ENCODE results near the gene SLC16A4. TPM values are rescaled to one million over a fixed set of nuclear protein-coding genes. Genes with fewer than 3 reads are reported as not detected.

Gene SLC16A4
- total RNA-seq, 4 donors from 2014 or later: 10.5 to 16.9 (median 15.2) TPM

DNA sequence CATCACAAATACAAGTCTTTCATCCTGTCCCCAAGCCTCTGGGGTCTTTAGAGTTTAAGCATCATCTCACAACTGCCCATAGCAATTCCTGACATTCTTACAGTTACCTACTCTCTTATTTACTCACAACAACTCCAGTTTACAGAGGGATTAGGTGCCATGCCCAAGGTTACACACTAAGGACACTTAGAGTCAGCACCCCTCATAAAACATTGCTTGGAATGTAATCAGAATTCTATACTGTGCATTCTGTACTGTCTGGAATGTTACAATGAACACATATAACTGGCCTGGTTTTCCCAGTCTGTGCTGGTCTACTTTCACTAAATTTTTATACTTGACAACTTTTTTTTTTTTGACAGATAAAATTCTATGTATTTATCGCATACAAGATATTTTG is 66.2 kb downstream of the SLC16A4 start:
- no peaks in the 10 kb centered on the region for H3K4me1 ChIP-seq
- ATAC-seq: no peak
- TF ChIP-seq, protein P1, sequence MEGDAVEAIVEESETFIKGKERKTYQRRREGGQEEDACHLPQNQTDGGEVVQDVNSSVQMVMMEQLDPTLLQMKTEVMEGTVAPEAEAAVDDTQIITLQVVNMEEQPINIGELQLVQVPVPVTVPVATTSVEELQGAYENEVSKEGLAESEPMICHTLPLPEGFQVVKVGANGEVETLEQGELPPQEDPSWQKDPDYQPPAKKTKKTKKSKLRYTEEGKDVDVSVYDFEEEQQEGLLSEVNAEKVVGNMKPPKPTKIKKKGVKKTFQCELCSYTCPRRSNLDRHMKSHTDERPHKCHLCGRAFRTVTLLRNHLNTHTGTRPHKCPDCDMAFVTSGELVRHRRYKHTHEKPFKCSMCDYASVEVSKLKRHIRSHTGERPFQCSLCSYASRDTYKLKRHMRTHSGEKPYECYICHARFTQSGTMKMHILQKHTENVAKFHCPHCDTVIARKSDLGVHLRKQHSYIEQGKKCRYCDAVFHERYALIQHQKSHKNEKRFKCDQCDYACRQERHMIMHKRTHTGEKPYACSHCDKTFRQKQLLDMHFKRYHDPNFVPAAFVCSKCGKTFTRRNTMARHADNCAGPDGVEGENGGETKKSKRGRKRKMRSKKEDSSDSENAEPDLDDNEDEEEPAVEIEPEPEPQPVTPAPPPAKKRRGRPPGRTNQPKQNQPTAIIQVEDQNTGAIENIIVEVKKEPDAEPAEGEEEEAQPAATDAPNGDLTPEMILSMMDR (IDR thresholded peaks at IDR 0.05): no peak
- TF ChIP-seq POLR2A (IDR thresholded peaks at IDR 0.05): no peak
- TF ChIP-seq EP300 (IDR thresholded peaks at IDR 0.05): no peak
- TF ChIP-seq POLR2AphosphoS5 (IDR thresholded peaks at IDR 0.05): no peak
- 77 to 85% methylated on average over 1 of the region's 1 CpG for WGBS, 2 donors (ENCODE audit: low coverage in 1 of 2)
- H3K36me3 ChIP-seq: no peaks in the 10 kb centered on the region
- H3K9me3 ChIP-seq: no peaks in the 10 kb centered on the region
- no peaks in the 10 kb centered on the region for H3K27me3 ChIP-seq
- no peak overlapping the region for H3K4me3 ChIP-seq
- no peak overlapping the region for H3K27ac ChIP-seq

DNA sequence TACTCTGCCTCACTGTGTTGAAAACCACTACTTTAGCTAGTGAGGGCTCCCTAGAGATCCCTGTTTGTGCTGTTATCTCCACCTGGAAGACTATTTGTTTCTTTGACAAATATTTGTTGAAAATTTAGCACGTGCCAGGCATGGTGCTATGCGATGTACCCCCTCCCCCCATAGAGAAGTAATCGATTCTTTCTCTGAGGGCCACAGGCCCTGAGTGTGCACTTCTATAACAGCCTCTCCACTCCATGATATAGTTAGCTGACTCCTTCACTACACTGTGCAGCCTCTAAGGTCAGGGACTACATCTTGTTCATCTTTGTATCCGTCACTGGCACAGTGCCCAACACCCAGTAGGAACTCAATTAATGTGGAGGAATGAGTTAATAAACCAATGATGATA is 69.0 kb downstream of the SLC16A4 start:
- TF ChIP-seq EP300 (IDR thresholded peaks at IDR 0.05): no peak
- TF ChIP-seq, protein P1 (IDR thresholded peaks at IDR 0.05): no peak
- no peak for TF ChIP-seq POLR2AphosphoS5 (IDR thresholded peaks at IDR 0.05)
- TF ChIP-seq POLR2A (IDR thresholded peaks at IDR 0.05): no peak
- no peaks in the 10 kb centered on the region for H3K36me3 ChIP-seq
- H3K4me1 ChIP-seq: no peaks in the 10 kb centered on the region
- no peak overlapping the region for H3K27ac ChIP-seq
- H3K9me3 ChIP-seq: no peaks in the 10 kb centered on the region
- no peak overlapping the region for H3K4me3 ChIP-seq
- no peaks in the 10 kb centered on the region for H3K27me3 ChIP-seq
- 58 to 75% methylated on average over 3 to 4 of the region's 4 CpGs for WGBS, 2 donors (ENCODE audit: low coverage in 1 of 2)
- ATAC-seq: no peak

DNA sequence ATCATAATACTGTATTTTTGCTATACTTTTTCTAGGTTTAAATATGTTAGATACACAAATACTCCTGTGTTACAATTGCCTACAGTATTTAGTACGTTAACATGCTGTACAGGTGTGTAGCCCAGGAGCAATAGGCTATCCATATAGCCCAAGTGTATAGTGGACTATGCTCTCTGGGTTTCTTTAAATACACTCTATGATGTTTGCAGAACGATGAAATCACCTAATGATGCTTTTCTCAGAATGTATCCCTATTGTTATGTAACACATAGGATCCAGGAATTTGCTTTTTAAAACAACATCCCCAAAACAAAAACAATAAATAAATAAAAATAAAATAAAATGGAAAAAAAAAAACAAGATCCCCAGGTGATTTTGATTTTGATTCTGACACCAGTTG is 69.8 kb downstream of the SLC16A4 start:
- Histone ChIP-seq H3K4me3 (no peak overlapping the region), H3K4me1 (no peaks in the 10 kb centered on the region), H3K27ac (no peak overlapping the region), H3K36me3 (no peaks in the 10 kb centered on the region), H3K27me3 (no peaks in the 10 kb centered on the region), H3K9me3 (no peaks in the 10 kb centered on the region)
- no peak for TF ChIP-seq POLR2AphosphoS5 (IDR thresholded peaks at IDR 0.05)
- TF ChIP-seq EP300 (IDR thresholded peaks at IDR 0.05): no peak
- TF ChIP-seq POLR2A (IDR thresholded peaks at IDR 0.05): no peak
- TF ChIP-seq, protein P1 (IDR thresholded peaks at IDR 0.05): no peak
- WGBS, 2 donors (ENCODE audit: low coverage in 1 of 2): 83 to 93% methylated on average over 2 of the region's 2 CpGs
- no peak for ATAC-seq

DNA sequence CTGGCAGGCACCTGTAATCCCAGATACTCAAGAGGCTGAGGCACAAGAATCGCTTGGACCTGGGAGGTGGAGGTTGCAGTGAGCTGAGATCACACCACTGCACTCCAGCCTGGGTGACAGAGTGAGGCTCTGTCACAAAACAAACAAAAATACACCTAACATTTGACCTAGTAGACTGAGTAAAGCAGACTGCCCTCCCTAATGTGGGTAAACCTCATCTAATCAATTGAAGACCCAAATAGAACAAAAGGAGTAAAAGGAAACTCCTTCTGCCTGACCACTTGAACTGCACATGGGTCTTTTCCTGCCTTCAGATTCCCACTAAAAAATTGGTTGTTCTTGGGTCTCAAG is 70.7 kb downstream of the SLC16A4 start:
- TF ChIP-seq EP300 (IDR thresholded peaks at IDR 0.05) (no peak), POLR2AphosphoS5 (IDR thresholded peaks at IDR 0.05) (no peak), POLR2A (IDR thresholded peaks at IDR 0.05) (no peak)
- TF ChIP-seq, protein P1 (IDR thresholded peaks at IDR 0.05): no peak
- 80% methylated on average over 1 of the region's 1 CpG for whole genome bisulfite sequencing, 2 donors (ENCODE audit: low coverage in 1 of 2)
- ATAC-seq: no peak

DNA sequence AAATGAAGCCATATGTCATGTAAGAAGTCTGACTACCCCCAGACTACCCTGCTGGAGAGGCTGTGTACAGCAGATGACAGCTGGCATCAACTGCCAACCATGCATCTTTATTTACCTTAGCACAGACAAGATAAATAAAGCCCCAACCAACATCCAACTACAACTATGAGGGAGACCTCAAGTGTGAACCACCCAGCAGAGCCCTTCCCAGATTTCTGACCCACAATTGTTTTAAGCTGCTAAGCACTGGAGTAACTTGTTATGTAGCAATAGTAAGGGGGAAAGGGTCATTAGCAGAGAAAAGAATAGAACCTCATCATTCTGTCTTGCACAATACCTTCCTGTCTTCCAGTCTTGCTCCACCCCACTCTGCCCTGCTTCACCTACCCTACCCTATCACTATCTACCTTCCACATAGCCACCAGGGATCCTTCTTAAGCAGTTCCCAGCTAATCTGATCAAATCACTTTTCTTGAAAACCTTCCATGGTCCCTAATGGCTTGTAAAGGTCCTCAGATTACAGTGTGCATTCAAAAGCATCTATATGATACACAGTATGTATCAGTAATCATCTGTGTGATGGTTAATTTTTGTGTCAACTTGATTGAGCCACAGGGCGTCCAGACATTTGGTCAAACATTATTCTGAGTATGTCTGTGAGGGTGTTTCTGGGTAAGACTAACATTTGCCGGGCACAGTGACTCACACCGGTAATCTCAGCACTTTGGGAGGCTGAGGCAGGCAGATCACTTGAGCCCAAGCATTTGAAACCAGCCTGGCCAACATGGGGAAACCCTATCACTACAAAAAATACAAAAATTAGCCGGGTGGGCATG is 71.3 kb downstream of the SLC16A4 start:
- Histone ChIP-seq H3K4me3 (no peak overlapping the region), H3K4me1 (no peaks in the 10 kb centered on the region), H3K9me3 (no peaks in the 10 kb centered on the region), H3K27me3 (no peaks in the 10 kb centered on the region), H3K27ac (no peak overlapping the region), H3K36me3 (no peaks in the 10 kb centered on the region)
- 67 to 83% methylated on average over 1 to 3 of the region's 4 CpGs for WGBS, 2 donors (ENCODE audit: low coverage in 1 of 2)
- ATAC-seq: no peak
- no peak for TF ChIP-seq POLR2AphosphoS5 (IDR thresholded peaks at IDR 0.05)
- no peak for TF ChIP-seq POLR2A (IDR thresholded peaks at IDR 0.05)

More for the DNA sequence above, 70.7 kb downstream of the SLC16A4 start:
- Histone ChIP-seq H3K27ac (no peak overlapping the region), H3K36me3 (no peaks in the 10 kb centered on the region), H3K27me3 (no peaks in the 10 kb centered on the region), H3K4me3 (no peak overlapping the region), H3K4me1 (no peaks in the 10 kb centered on the region), H3K9me3 (no peaks in the 10 kb centered on the region)

Measured in gastroesophageal sphincter (tissue), 4 donors.